Mucosa of descending colon (tissue), 3 donors: ENCODE results near the gene PROSER3. TPM values are rescaled to one million over a fixed set of nuclear protein-coding genes. Genes with fewer than 3 reads are reported as not detected.

Source experiments
- ATAC-seq: fragments of 200-7000 bp; cut with Tn5 transposase; one replicate; pipeline ENCODE4 v1.9.1; 2020; ENCODE audit warnings: mild to moderate bottlenecking, moderate library complexity
- DNase-seq, 3 donors: peaks; one replicate each; pipeline ENCODE4 v3.0.0-alpha.2; 2020
- H3K36me3 ChIP-seq: fragments of 200-600 bp; one replicate; pipeline ENCODE4 v1.8.0; 2021; ENCODE audit warnings: low read depth, mild to moderate bottlenecking
- H3K4me1 ChIP-seq: fragments of 200-600 bp; one replicate; pipeline ENCODE4 v1.8.0; 2021; ENCODE audit warnings: low read depth, mild to moderate bottlenecking
- H3K4me3 ChIP-seq: fragments of 200-600 bp; one replicate; pipeline ENCODE4 v1.8.0; 2021; ENCODE audit warnings: mild to moderate bottlenecking
- H3K9me3 ChIP-seq: fragments of 200-600 bp; one replicate; pipeline ENCODE4 v1.8.0; 2021; ENCODE audit warnings: mild to moderate bottlenecking
- intact Hi-C, 2 donors: fragments of 100-400 bp; cut with DNase I in 1 of 2; cut with micrococcal nuclease in 1 of 2; formaldehyde crosslinking; loops; one replicate each; pipeline versions ENCODE4 v1.11.0 to v1.11.1; 2022; cut with DNase I, micrococcal nuclease
- total RNA-seq, 3 donors: library from RNA; stranded (reverse); fragmentation: NEBNext Ultra II Directional in 2 of 3; extraction: Animal tissue kit (Norgen Biotek cat#: 25700) in 2 of 3; gene quantifications; one replicate each; pipeline versions ENCODE4 v1.2.1 to v1.2.4, GENCODE V29; 2021 to 2023
- TF ChIP-seq, protein P1 (sequence below): fragments of 200-600 bp; IDR thresholded peaks from one replicate; pipeline ENCODE4 v1.8.0; 2022; ENCODE audit warnings: antibody characterized with exemption, mild to moderate bottlenecking
- donor health status: DM: no; HTN: no; CAD: no; lungs with moderate emphysema.
- donor health status: DM: no; HTN: no; CAD: no.
- donor health status: DM: no; HTN: yes; CAD: no.

The PROSER3 gene
- total RNA-seq, 3 donors from 2014 or later, result 21.7 to 26.5 (median 26.0) TPM

DNA sequence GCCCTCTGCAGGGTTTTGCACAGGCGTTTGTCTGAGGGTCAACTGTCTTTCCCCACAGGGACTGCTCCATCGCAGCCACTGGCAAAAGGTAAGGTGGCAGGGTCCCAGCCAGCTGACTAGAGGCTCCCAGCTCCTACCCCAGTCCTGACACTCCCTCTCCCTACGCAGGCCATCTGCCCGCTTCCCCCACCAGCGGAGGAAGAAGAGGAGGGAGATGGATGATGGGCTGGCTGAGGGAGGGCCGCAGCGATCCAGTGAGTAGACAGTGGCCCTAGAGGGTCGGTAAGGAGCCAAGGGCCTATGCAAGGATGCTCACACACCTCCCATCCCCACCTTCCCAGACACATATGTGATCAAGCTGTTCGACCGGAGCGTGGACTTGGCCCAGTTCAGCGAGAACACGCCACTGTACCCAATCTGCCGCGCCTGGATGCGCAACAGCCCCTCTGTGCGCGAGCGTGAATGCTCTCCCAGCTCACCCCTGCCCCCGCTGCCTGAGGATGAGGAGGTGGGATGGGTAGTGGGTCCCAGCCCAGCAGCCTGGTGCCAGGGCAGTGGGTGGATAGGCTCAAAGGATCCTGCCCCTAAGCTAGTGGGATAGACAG lies 5.1 kb upstream of the PROSER3 start:
- Histone ChIP-seq H3K4me3 (no peak overlapping the region), H3K36me3 (peaks cover 7% of the 10 kb centered on the region), H3K4me1 (peaks cover 35% of the 10 kb centered on the region), H3K9me3 (no peaks in the 10 kb centered on the region)
- intact Hi-C loops, result no loop called here
- TF ChIP-seq, protein P1, sequence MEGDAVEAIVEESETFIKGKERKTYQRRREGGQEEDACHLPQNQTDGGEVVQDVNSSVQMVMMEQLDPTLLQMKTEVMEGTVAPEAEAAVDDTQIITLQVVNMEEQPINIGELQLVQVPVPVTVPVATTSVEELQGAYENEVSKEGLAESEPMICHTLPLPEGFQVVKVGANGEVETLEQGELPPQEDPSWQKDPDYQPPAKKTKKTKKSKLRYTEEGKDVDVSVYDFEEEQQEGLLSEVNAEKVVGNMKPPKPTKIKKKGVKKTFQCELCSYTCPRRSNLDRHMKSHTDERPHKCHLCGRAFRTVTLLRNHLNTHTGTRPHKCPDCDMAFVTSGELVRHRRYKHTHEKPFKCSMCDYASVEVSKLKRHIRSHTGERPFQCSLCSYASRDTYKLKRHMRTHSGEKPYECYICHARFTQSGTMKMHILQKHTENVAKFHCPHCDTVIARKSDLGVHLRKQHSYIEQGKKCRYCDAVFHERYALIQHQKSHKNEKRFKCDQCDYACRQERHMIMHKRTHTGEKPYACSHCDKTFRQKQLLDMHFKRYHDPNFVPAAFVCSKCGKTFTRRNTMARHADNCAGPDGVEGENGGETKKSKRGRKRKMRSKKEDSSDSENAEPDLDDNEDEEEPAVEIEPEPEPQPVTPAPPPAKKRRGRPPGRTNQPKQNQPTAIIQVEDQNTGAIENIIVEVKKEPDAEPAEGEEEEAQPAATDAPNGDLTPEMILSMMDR, result no peak
- ATAC-seq (no peak), DNase-seq (no peak)

DNA sequence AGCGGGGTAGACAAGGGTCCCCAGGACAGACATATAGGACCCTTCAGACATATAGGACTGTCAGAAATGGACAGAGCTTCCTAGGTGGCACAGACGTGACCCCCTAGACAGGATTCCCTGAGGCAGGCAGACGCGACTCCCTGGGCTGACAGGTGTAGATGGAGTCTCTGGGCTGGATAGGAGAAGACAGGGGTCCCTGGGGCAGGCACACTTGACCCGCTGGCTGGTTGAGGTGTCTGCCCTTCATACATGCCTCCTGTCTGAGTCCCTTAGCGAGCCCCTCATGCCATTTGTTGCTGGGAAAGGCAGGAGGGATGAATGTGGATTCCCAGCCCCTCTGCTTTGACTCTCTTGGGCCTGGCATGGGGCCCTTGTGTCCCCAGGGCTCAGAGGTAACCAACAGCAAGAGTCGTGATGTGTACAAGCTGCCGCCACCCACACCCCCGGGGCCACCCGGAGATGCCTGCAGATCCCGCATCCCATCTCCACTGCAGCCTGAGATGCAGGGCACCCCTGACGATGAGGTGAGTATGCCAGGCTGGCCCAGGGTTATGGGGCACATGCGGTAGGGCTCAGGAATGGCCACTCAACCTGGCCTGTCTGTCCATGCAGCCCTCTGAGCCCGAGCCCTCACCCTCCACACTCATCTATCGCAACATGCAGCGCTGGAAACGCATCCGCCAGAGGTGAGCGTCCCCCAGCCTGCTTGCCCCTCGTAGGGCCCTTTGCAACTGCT lies 4.2 kb upstream of the PROSER3 start:
- Histone ChIP-seq H3K4me3 (no peak overlapping the region), H3K36me3 (peaks cover 7% of the 10 kb centered on the region), H3K9me3 (no peaks in the 10 kb centered on the region), H3K4me1 (peaks cover 39% of the 10 kb centered on the region)
- ATAC-seq (no peak), DNase-seq (no peak)
- intact Hi-C loops, result no loop called here
- TF ChIP-seq, protein P1, result no peak

DNA sequence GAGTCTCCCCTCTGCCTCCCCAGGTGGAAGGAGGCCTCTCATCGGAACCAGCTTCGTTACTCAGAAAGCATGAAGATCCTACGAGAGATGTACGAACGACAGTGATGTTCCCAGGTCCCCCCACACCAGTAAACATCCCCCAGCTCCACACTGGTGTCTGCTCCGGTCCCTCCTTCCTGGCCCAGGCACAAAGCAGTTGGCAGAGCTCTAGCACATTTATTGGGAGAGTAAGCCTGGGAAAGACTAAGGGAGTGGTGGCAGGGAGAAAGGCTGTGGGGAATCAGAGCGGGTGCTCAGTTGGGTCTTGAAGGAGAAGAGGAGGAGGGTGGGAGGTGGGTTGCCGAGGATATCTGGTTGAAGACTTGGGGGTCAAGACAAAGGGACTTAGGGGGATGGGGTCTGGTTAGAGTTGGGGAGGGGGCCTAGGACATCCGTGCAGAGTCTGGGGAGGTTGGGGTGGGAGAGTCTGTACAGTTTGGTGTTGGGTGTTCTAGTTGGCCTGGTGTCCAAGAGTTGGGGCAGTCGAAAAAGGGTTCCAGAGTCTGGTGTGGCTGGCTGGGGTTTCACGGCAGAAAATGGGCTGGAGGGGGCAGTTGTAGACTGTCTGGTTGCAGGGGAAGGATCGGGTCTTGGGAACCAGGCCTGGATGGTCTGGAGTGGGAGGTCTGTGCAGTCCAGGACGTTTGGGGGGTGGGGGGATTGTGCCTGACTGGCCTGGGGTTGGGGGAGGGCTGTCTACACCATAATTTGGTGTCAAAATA lies 3.4 kb upstream of the PROSER3 start:
- intact Hi-C loops, result no loop called here
- no peak for DNase-seq
- Histone ChIP-seq H3K36me3 (peaks cover 7% of the 10 kb centered on the region), H3K4me3 (no peak overlapping the region), H3K9me3 (no peaks in the 10 kb centered on the region), H3K4me1 (peaks cover 35% of the 10 kb centered on the region)
- TF ChIP-seq, protein P1, result no peak
- ATAC-seq, result no peak

DNA sequence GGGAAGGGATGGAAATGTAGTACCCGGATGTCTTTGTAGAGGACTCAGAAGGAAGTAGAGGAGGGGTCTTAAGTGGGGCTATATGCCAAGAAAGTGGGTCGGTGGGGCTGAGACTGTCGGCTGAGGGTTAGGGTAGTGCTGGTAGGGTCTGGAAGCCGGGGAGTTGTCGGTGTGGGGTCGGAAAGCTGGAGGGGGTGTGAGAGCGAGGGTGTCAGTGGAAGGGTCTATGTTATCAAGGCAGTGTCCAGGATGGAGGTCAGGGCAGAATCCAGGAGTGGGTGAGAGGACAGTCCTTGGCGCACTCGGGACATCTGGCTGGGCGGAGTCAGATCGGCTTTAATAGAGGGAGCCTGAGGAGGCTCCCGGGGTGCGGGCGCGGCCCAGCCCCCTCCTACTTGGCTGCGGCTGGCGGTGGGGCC lies 2.8 kb upstream of the PROSER3 start:
- ATAC-seq (peak; percentile 1), DNase-seq (no peak)
- no peaks in the 10 kb centered on the region for H3K9me3 ChIP-seq
- H3K36me3 ChIP-seq, result peaks cover 7% of the 10 kb centered on the region
- peaks cover 32% of the 10 kb centered on the region for H3K4me1 ChIP-seq
- TF ChIP-seq, protein P1, result no peak
- no peak overlapping the region for H3K4me3 ChIP-seq
- intact Hi-C loops, result no loop called here

DNA sequence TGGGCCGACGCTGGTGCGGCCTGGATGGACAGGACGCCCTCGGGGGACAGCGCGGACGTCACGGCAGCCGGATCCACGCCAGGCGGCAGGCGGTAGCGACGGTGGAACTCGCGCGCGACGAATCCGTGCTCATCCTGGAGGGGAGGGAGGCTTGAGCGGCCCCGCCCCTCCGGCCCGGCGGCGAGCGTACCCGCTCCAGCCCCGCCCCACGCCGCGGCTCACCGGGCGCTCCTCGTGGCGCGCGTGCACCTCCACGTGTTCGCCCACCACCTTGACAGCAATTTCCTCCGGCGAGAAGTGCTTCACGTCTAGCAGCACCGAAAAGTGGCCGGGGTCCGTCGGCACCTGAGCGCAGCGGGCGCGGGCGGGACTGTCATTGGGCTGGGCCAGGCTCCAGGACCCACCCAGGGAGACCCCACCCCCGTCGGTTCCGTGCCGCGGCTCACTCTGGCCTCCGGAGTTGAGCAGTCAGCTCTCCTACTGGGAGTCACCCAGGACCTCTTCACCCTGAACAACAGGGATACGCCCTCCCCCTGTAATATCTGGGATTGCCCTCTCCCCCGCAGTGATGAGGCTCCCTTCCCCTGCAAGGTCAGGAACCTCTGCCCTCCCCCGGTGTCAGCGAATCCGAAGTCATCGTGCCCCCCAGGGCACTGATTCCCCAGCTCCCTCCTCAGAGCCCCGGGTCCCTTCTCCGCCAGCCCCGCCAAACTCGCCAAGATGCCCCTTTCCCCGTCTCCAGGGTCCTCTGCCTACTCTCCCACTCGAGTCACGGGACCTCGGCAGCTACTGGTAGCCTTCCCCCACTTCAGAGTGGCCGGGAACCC lies 2.2 kb upstream of the PROSER3 start:
- peaks cover 32% of the 10 kb centered on the region for H3K4me1 ChIP-seq
- no peaks in the 10 kb centered on the region for H3K9me3 ChIP-seq
- intact Hi-C loops, result no loop called here
- TF ChIP-seq, protein P1, result no peak
- DNase-seq (peak; percentile 70 to 84 (median 82)), ATAC-seq (peak; percentile 45)
- peaks cover 7% of the 10 kb centered on the region for H3K36me3 ChIP-seq
- H3K4me3 ChIP-seq, result no peak overlapping the region
